CD4-positive, CD25-positive, alpha-beta regulatory T cell (primary cell): ENCODE measurements around the gene ZKSCAN3. TPM values are rescaled to one million over a fixed set of nuclear protein-coding genes. Genes with fewer than 3 reads are reported as not detected.
"Not testable (repeated sequence)": the region's sequence is repeated elsewhere in the genome, so short reads cannot be mapped to it uniquely, and the experiment has no call there.

Experiments
- ATAC-seq, 2 donors: fragments of 150-1000 bp; cut with Tn5 transposase; one replicate each; pipeline ENCODE4 v1.10.0; 2021; ENCODE audit warnings: low read depth in 2 of 2, moderate number of reproducible peaks in 2 of 2, moderate library complexity in 1 of 2
- DNase-seq, 3 donors: peaks; one replicate each; pipeline versions ENCODE4 v3.0.0 to v3.0.0-alpha.2; 2012 to 2022; ENCODE audit warnings: mixed read lengths in 1 of 3
- H3K27ac ChIP-seq: one replicate; pipeline ENCODE4 v1.7.0; 2013; ENCODE audit warnings: mild to moderate bottlenecking, low read length; ENCODE audit not compliant: insufficient read depth, poor library complexity, severe bottlenecking
- H3K27me3 ChIP-seq: one replicate; pipeline ENCODE4 v1.7.0; 2013; ENCODE audit warnings: low read length; ENCODE audit not compliant: control insufficient read depth, insufficient read depth
- H3K36me3 ChIP-seq: one replicate; pipeline ENCODE4 v1.7.0; 2013; ENCODE audit warnings: mild to moderate bottlenecking, low read length, moderate library complexity; ENCODE audit not compliant: control insufficient read depth, insufficient read depth
- H3K4me1 ChIP-seq: 2 replicates; pipeline ENCODE4 v1.7.0; 2013; ENCODE audit warnings: mild to moderate bottlenecking, low read length; ENCODE audit not compliant: insufficient read depth, control insufficient read depth, poor library complexity, severe bottlenecking
- H3K4me3 ChIP-seq: one replicate; pipeline ENCODE4 v1.7.0; 2013; ENCODE audit warnings: low read depth, mild to moderate bottlenecking, low read length, moderate library complexity
- H3K9me3 ChIP-seq, 2 experiments: 1 replicate in 1 of 2; 2 replicates in 1 of 2; pipeline ENCODE4 v1.7.0; 2013; ENCODE audit warnings: low read length in 2 of 2, mild to moderate bottlenecking in 1 of 2, moderate library complexity in 1 of 2; ENCODE audit not compliant: control insufficient read depth in 2 of 2
- H3K27ac Mint-ChIP-seq, 3 donors: one replicate each; pipeline ENCODE4 v1.8.0; 2020 to 2022; ENCODE audit warnings: mild to moderate bottlenecking in 3 of 3, mixed read lengths in 3 of 3, moderate library complexity in 2 of 3
- H3K27me3 Mint-ChIP-seq: one replicate; pipeline ENCODE4 v1.8.0; 2022; ENCODE audit warnings: mild to moderate bottlenecking, mixed read lengths
- H3K36me3 Mint-ChIP-seq: one replicate; pipeline ENCODE4 v1.8.0; 2020; ENCODE audit warnings: mixed read lengths
- H3K4me1 Mint-ChIP-seq, 4 donors: one replicate each; pipeline ENCODE4 v1.8.0; 2020 to 2022; ENCODE audit warnings: mixed read lengths in 4 of 4, mild to moderate bottlenecking in 1 of 4
- H3K4me3 Mint-ChIP-seq, 4 donors: one replicate each; pipeline ENCODE4 v1.8.0; 2020 to 2022; ENCODE audit warnings: mild to moderate bottlenecking in 4 of 4, mixed read lengths in 4 of 4, moderate library complexity in 3 of 4
- H3K9me3 Mint-ChIP-seq, 7 donors: one replicate each; pipeline ENCODE4 v1.8.0; 2020 to 2022; ENCODE audit warnings: mixed read lengths in 7 of 7, mild to moderate bottlenecking in 3 of 7, moderate library complexity in 2 of 7
- polyA plus RNA-seq, 4 donors: library from polyadenylated mRNA; unstranded; fragments of 300-500 nt; fragmentation: Illumina TruSeq; gene quantifications; one replicate each; pipeline ENCODE4 v1.2.3, GENCODE V29; 2021
- total RNA-seq: library from RNA; stranded (reverse); gene quantifications from one replicate; pipeline ENCODE4 v1.2.3, GENCODE V29; 2022

Gene ZKSCAN3
- total and polyA plus RNA-seq, 5 donors from 2014 or later = 1.5 to 3.6 (median 3.0) TPM

GRCh38 chr6:28354688-28355554 lies 5.2 kb downstream of the ZKSCAN3 start:
- peaks cover 23% of the 10 kb centered on the region for H3K4me1 ChIP-seq
- DNase-seq (no peak), ATAC-seq (no peak)
- Mint-ChIP-seq H3K4me3 (peak overlapping the region; percentile 51 to 92 (median 82)), H3K27me3 (peaks cover under 1% of the 10 kb centered on the region), H3K4me1 (peaks cover 17 to 60% (median 31%) of the 10 kb centered on the region in 4 donors), H3K36me3 (peaks cover 9% of the 10 kb centered on the region), H3K9me3 (no peaks in the 10 kb centered on the region), H3K27ac (peak overlapping the region in 1 of 3 donors; percentile 49)
- H3K9me3 ChIP-seq = no peaks in the 10 kb centered on the region
- H3K27me3 ChIP-seq = no peaks in the 10 kb centered on the region
- no peak overlapping the region for H3K27ac ChIP-seq
- no peak overlapping the region for H3K4me3 ChIP-seq
- no peaks in the 10 kb centered on the region for H3K36me3 ChIP-seq

- H3K36me3 Mint-ChIP-seq = peaks cover 9% of the 10 kb centered on the region
- H3K36me3 ChIP-seq = no peaks in the 10 kb centered on the region
- peaks cover 8 to 49% (median 23%) of the 10 kb centered on the region in 4 donors for H3K4me1 Mint-ChIP-seq
- DNase-seq (peak; percentile 46 to 84 (median 62)), ATAC-seq (peak; percentile 66 to 70)
- no peaks in the 10 kb centered on the region for H3K9me3 Mint-ChIP-seq
- H3K27ac Mint-ChIP-seq = peak overlapping the region in 2 of 3 donors; percentile 49 to 88
- H3K27me3 Mint-ChIP-seq = no peaks in the 10 kb centered on the region
- no peaks in the 10 kb centered on the region for H3K27me3 ChIP-seq
- H3K4me3 ChIP-seq = peak overlapping the region; percentile 80
- H3K27ac ChIP-seq = no peak overlapping the region
- peak overlapping the region; percentile 75 to 92 (median 90) for H3K4me3 Mint-ChIP-seq
- peaks cover 13% of the 10 kb centered on the region for H3K4me1 ChIP-seq
- H3K9me3 ChIP-seq = no peaks in the 10 kb centered on the region
Observed at GRCh38 chr6:28355743-28356665, 6.3 kb downstream of the ZKSCAN3 start.

GRCh38 chr6:28356666-28357020 lies 6.9 kb downstream of the ZKSCAN3 start:
- H3K4me1 Mint-ChIP-seq = peaks cover 7 to 43% (median 20%) of the 10 kb centered on the region in 4 donors

GRCh38 chr6:28357036-28357435 lies 7.3 kb downstream of the ZKSCAN3 start:
- Histone ChIP-seq H3K27me3 (no peaks in the 10 kb centered on the region), H3K36me3 (peaks cover 3% of the 10 kb centered on the region), H3K4me3 (no peak overlapping the region), H3K9me3 (no peaks in the 10 kb centered on the region), H3K4me1 (peaks cover 13% of the 10 kb centered on the region), H3K27ac (no peak overlapping the region)
- peak in 1 of 3 donors; percentile 13 for DNase-seq
- ATAC-seq = no peak
- H3K9me3 Mint-ChIP-seq = no peaks in the 10 kb centered on the region
- peaks cover 13% of the 10 kb centered on the region for H3K36me3 Mint-ChIP-seq
- H3K4me3 Mint-ChIP-seq = no peak overlapping the region
- H3K27me3 Mint-ChIP-seq = no peaks in the 10 kb centered on the region
- H3K4me1 Mint-ChIP-seq = peaks cover 7 to 39% (median 17%) of the 10 kb centered on the region in 4 donors
- H3K27ac Mint-ChIP-seq = no peak overlapping the region

More at GRCh38 chr6:28356666-28357020, 6.9 kb downstream of the ZKSCAN3 start:
- Histone ChIP-seq H3K27ac (no peak overlapping the region), H3K4me1 (peaks cover 13% of the 10 kb centered on the region), H3K36me3 (peaks cover 2% of the 10 kb centered on the region), H3K9me3 (no peaks in the 10 kb centered on the region), H3K27me3 (no peaks in the 10 kb centered on the region), H3K4me3 (no peak overlapping the region)
- no peak for ATAC-seq
- Mint-ChIP-seq H3K9me3 (no peaks in the 10 kb centered on the region), H3K27me3 (no peaks in the 10 kb centered on the region), H3K4me3 (peak overlapping the region in 1 of 4 donors; percentile 92), H3K27ac (no peak overlapping the region), H3K36me3 (peaks cover 9% of the 10 kb centered on the region)
- DNase-seq = no peak

- peaks cover 11% of the 10 kb centered on the region for H3K36me3 ChIP-seq
- peaks cover 13% of the 10 kb centered on the region for H3K4me1 ChIP-seq
- ATAC-seq, H3K27me3 ChIP-seq, H3K4me3 ChIP-seq, H3K9me3 ChIP-seq, H3K27ac Mint-ChIP-seq, DNase-seq, H3K27ac ChIP-seq, H3K27me3 Mint-ChIP-seq, H3K4me3 Mint-ChIP-seq, H3K9me3 Mint-ChIP-seq: not testable (repeated sequence)
- Mint-ChIP-seq H3K36me3 (peaks cover 17% of the 10 kb centered on the region), H3K4me1 (peaks cover 7 to 18% (median 11%) of the 10 kb centered on the region in 4 donors)
Observed at GRCh38 chr6:28359562-28359961, 9.8 kb downstream of the ZKSCAN3 start.

GRCh38 chr6:28360961-28361360 lies 11.2 kb downstream of the ZKSCAN3 start:
- no peak overlapping the region for H3K4me3 ChIP-seq
- peaks cover 23% of the 10 kb centered on the region for H3K36me3 ChIP-seq
- H3K4me1 ChIP-seq = peaks cover 5% of the 10 kb centered on the region
- H3K27ac Mint-ChIP-seq = no peak overlapping the region
- H3K27me3 Mint-ChIP-seq = no peaks in the 10 kb centered on the region
- H3K4me3 Mint-ChIP-seq = no peak overlapping the region
- H3K9me3 Mint-ChIP-seq = peaks cover 0 to 2% (median 0%) of the 10 kb centered on the region in 7 donors
- DNase-seq (no peak), ATAC-seq (no peak)
- peaks cover 30% of the 10 kb centered on the region for H3K36me3 Mint-ChIP-seq
- H3K27me3 ChIP-seq = no peaks in the 10 kb centered on the region
- H3K4me1 Mint-ChIP-seq = peaks cover 3 to 6% (median 5%) of the 10 kb centered on the region in 4 donors
- no peak overlapping the region for H3K27ac ChIP-seq
- no peaks in the 10 kb centered on the region for H3K9me3 ChIP-seq

- not testable (repeated sequence) for H3K27me3 ChIP-seq, H3K4me3 Mint-ChIP-seq, H3K9me3 Mint-ChIP-seq, H3K9me3 ChIP-seq, H3K27me3 Mint-ChIP-seq, H3K4me1 ChIP-seq, H3K4me1 Mint-ChIP-seq, ATAC-seq, H3K27ac Mint-ChIP-seq, H3K4me3 ChIP-seq, H3K27ac ChIP-seq, DNase-seq
- peaks cover 26% of the 10 kb centered on the region for H3K36me3 ChIP-seq
- H3K36me3 Mint-ChIP-seq = peaks cover 35% of the 10 kb centered on the region
Observed at GRCh38 chr6:28365590-28365989, 15.8 kb downstream of the ZKSCAN3 start.
